Smooth muscle cell (in vitro differentiated cells): ENCODE data around the gene CLRN3. TPM values are rescaled to one million over a fixed set of nuclear protein-coding genes. Genes with fewer than 3 reads are reported as not detected.

Experiments
- DNase-seq: peaks from one replicate; lab custom pipeline; 2025; ENCODE audit not compliant: unreplicated experiment; lab: John Stamatoyannopoulos, UW
- H2AFZ ChIP-seq: fragments of 200-600 bp; sonication (generic); 2 replicates; pipeline ENCODE4 v1.6.0; 2016; ENCODE audit warnings: antibody characterized with exemption, low read depth, mild to moderate bottlenecking
- H3F3A ChIP-seq: fragments of 200-600 bp; sonication (generic); 2 replicates; pipeline ENCODE4 v1.6.0; 2017; ENCODE audit warnings: antibody characterized with exemption, low read depth
- H3K27ac ChIP-seq: fragments of 200-600 bp; sonication (generic); 2 replicates; pipeline ENCODE4 v1.5.1; 2016; ENCODE audit warnings: low read depth, mild to moderate bottlenecking
- H3K27me3 ChIP-seq: fragments of 200-600 bp; sonication (generic); 2 replicates; pipeline ENCODE4 v1.6.1; 2016; ENCODE audit warnings: low read depth, mild to moderate bottlenecking
- H3K36me3 ChIP-seq: fragments of 200-600 bp; sonication (generic); 2 replicates; pipeline ENCODE4 v1.5.1; 2016; ENCODE audit warnings: low read depth
- H3K4me1 ChIP-seq: fragments of 200-600 bp; sonication (generic); 2 replicates; pipeline ENCODE4 v1.5.1; 2016; ENCODE audit warnings: low read depth
- H3K4me2 ChIP-seq: fragments of 200-600 bp; sonication (generic); 2 replicates; pipeline ENCODE4 v1.6.0; 2016; ENCODE audit warnings: mild to moderate bottlenecking
- H3K4me3 ChIP-seq: fragments of 200-600 bp; sonication (generic); 2 replicates; pipeline ENCODE4 v1.5.1; 2016; ENCODE audit warnings: mild to moderate bottlenecking
- H3K79me2 ChIP-seq: fragments of 200-600 bp; sonication (generic); 2 replicates; pipeline ENCODE4 v1.6.0; 2016; ENCODE audit warnings: low read depth, mild to moderate bottlenecking
- H3K9ac ChIP-seq: fragments of 200-600 bp; sonication (generic); 2 replicates; pipeline ENCODE4 v1.6.0; 2016; ENCODE audit warnings: low read depth
- H3K9me3 ChIP-seq: fragments of 200-600 bp; sonication (generic); replicated peaks from 2 replicates; pipeline ENCODE4 v1.5.1; 2016; ENCODE audit warnings: low read depth
- H4K20me1 ChIP-seq: fragments of 200-600 bp; sonication (generic); 2 replicates; pipeline ENCODE4 v1.6.0; 2016; ENCODE audit warnings: low read depth
- WGBS: methylation state at CpG from one replicate; pipeline ENCODE4 v1.1.7; 2016; ENCODE audit warnings: low lambda C conversion rate; 5-methylcytosine and 5-hydroxymethylcytosine counted together
- polyA plus RNA-seq: library from polyadenylated mRNA; unstranded; fragments of >200 nt; fragmentation: Nextera tagmentation; extraction: Ambion mirVana; gene quantifications from 2 replicates; pipeline ENCODE4 v1.2.1, GENCODE V29; 2016
- total RNA-seq: library from RNA; depleted of rRNA; stranded (reverse); fragments of >200 nt; gene quantifications from 2 replicates; pipeline ENCODE4 v1.2.3, GENCODE V29; 2014
- TF ChIP-seq, protein P1 (sequence below): fragments of 200-600 bp; sonication (generic); IDR thresholded peaks from 2 replicates; pipeline ENCODE4 v1.5.1; 2017; ENCODE audit warnings: borderline replicate concordance, mild to moderate bottlenecking, antibody characterized with exemption; ENCODE audit not compliant: insufficient read depth, poor library complexity, severe bottlenecking

CLRN3 gene
- total and polyA plus RNA-seq, 2 experiments from 2014 or later: not detected

DNA sequence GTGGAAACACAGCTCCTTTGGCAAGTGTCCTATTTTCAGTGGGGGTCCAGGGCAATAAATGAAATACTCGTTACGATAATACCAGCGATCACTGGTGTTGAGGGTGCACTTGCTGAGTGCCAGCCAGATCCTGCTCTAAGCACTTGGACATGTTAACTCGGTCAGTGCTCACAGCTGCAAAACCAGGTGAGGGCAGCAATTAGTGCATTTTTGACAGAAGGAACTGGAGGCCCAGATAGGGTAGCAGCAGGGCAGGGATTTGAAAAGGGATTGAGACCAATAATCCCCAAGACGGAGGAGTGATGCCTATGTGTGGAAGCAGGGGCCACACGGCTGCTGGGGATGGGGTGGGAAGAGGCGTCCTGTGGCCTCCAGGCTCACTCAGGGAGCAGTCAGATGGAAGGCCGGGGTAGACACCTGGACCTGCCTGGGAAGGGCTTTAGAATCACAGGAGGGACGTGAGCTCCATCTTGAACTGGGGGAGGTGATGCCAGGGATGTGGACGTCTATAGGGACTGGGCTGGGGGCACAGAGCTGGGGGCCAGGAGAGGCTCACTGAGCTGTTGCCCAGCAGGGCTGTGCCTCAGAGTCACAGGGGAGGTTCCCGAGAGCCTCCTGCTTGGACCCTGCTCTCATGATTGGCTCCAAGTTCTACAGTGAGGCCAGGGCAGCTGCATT, 28.5 kb upstream of the CLRN3 start:
- peaks cover 7% of the 10 kb centered on the region for H3K4me1 ChIP-seq
- no peak overlapping the region for H3K4me3 ChIP-seq
- H3K27ac ChIP-seq: peak overlapping the region; percentile 88
- peaks cover 20% of the 10 kb centered on the region for H3F3A ChIP-seq
- no peak for DNase-seq
- H4K20me1 ChIP-seq: no peaks in the 10 kb centered on the region
- peak overlapping the region; percentile 30 for H3K4me2 ChIP-seq
- 94% methylated on average over 11 of the region's 11 CpGs for WGBS
- H3K79me2 ChIP-seq: peaks cover 28% of the 10 kb centered on the region
- H3K9ac ChIP-seq: peak overlapping the region; percentile 25
- no peaks in the 10 kb centered on the region for H3K36me3 ChIP-seq
- no peaks in the 10 kb centered on the region for H3K9me3 ChIP-seq
- TF ChIP-seq, protein P1, sequence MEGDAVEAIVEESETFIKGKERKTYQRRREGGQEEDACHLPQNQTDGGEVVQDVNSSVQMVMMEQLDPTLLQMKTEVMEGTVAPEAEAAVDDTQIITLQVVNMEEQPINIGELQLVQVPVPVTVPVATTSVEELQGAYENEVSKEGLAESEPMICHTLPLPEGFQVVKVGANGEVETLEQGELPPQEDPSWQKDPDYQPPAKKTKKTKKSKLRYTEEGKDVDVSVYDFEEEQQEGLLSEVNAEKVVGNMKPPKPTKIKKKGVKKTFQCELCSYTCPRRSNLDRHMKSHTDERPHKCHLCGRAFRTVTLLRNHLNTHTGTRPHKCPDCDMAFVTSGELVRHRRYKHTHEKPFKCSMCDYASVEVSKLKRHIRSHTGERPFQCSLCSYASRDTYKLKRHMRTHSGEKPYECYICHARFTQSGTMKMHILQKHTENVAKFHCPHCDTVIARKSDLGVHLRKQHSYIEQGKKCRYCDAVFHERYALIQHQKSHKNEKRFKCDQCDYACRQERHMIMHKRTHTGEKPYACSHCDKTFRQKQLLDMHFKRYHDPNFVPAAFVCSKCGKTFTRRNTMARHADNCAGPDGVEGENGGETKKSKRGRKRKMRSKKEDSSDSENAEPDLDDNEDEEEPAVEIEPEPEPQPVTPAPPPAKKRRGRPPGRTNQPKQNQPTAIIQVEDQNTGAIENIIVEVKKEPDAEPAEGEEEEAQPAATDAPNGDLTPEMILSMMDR: no peak
- H2AFZ ChIP-seq: no peak overlapping the region
- H3K27me3 ChIP-seq: no peaks in the 10 kb centered on the region

DNA sequence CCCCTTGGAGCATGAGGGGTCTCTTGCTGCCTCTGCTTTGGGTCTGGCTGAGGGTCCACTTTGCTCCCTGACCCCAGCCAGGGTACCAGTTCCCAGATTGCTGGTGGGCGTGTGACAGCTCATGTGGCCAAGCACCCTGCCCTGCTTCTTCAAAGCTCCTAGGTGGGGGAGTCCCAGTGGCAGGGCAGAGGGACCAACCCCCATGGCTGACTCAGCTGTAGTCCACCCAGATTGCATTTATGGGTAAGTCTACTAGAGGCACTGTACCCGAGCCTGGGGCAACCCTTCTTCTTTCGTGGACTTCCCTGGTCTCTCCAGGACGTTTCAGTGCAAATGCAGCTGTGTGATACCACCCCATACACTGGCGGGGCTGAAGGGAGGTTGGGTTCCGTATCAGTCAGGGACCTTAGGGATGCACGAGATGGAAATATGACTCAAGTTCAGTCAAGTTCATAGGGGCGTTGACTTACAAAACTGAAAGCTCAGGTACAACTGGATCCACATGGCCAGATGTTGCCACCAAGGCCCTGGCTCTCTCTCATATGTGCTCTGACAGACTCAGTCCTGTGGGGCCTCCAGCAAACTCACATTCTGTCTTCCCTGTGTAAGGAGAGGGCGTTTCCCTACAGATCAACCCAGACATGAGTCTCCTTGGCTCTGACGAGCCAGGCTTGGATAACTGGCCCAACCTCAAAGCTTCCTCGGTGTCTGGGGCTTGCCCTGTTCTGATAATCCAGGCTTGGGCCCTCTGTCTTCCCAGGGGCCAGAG, 27.7 kb upstream of the CLRN3 start:
- Histone ChIP-seq H3K9me3 (no peaks in the 10 kb centered on the region), H2AFZ (no peak overlapping the region), H3F3A (peaks cover 20% of the 10 kb centered on the region), H3K4me3 (no peak overlapping the region), H3K9ac (peak overlapping the region; percentile 25), H4K20me1 (no peaks in the 10 kb centered on the region), H3K27me3 (no peaks in the 10 kb centered on the region), H3K36me3 (no peaks in the 10 kb centered on the region), H3K79me2 (peaks cover 33% of the 10 kb centered on the region), H3K27ac (peak overlapping the region; percentile 88), H3K4me2 (peak overlapping the region; percentile 30), H3K4me1 (peaks cover under 1% of the 10 kb centered on the region)
- WGBS: 79% methylated on average over 11 of the region's 11 CpGs
- no peak for DNase-seq
- TF ChIP-seq, protein P1: no peak

DNA sequence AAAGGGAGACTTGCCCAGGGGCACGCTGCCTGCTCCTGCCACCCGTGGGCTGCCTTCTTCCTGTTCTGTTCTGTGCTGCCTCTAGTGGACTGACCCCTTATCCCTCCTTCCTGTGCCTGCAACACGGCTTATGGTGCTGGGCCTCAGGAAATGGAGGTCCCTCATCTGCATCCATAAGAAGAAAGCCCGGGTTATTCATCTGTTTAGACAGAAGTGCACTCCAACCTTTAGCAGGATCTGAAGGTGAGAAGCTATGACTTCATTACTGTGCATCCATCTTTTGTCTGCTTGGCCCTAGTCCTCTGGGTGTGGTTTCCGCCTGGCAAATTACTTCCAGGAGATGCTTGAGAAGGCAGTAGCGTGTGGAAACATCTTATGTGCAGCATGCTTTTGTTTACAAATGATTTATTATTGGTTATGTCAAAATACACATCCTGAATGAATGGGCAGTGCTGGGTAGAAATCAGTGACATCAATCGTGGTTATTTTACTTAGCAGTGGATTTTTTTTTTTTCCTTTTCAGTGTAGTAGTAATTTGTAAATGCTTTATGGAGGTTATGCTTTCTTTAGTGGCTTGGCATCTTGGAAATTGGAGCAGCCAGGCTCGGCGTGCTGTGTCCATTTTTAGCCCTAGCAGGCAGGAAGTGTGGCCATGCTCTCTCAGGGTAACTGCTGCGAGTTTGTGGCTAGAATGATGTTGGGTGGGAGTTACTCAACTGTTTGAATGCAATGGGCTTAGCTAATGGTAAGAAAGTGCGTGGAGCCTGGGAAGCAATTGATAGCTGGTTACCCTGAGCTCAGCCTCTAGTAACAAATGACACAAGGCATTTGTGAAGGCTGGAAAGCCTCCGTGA, 26.9 kb upstream of the CLRN3 start:
- Histone ChIP-seq H3K4me2 (peak overlapping the region; percentile 30), H2AFZ (no peak overlapping the region), H4K20me1 (no peaks in the 10 kb centered on the region), H3K79me2 (peaks cover 38% of the 10 kb centered on the region), H3F3A (peaks cover 20% of the 10 kb centered on the region), H3K27me3 (no peaks in the 10 kb centered on the region), H3K4me3 (no peak overlapping the region), H3K9ac (no peak overlapping the region), H3K36me3 (no peaks in the 10 kb centered on the region), H3K9me3 (no peaks in the 10 kb centered on the region), H3K27ac (peak overlapping the region; percentile 88), H3K4me1 (no peaks in the 10 kb centered on the region)
- DNase-seq: no peak
- 50% methylated on average over 12 of the region's 12 CpGs for WGBS
- TF ChIP-seq, protein P1: peak; percentile 16
